Naive B cell (primary cell): ENCODE data around the gene SVOP. TPM values are rescaled to one million over a fixed set of nuclear protein-coding genes. Genes with fewer than 3 reads are reported as not detected.
"Not testable (repeated sequence)": the region's sequence is repeated elsewhere in the genome, so short reads cannot be mapped to it uniquely, and the experiment has no call there.

ENCODE experiments used
- ATAC-seq, 2 donors: fragments of 150-1000 bp; cut with Tn5 transposase; 2 replicates each; pipeline ENCODE4 v1.10.0; 2021; ENCODE audit warnings: low read depth in 2 of 2, mild to moderate bottlenecking in 2 of 2, moderate library complexity in 2 of 2
- DNase-seq: peaks from one replicate; pipeline ENCODE4 v3.0.0; 2022
- H3K27ac Mint-ChIP-seq, 6 donors: one replicate each; pipeline ENCODE4 v1.8.0; 2020 to 2022; ENCODE audit warnings: mild to moderate bottlenecking in 6 of 6, mixed read lengths in 6 of 6, moderate library complexity in 5 of 6, inconsistent platforms in 2 of 6
- H3K27me3 Mint-ChIP-seq, 3 donors: one replicate each; pipeline ENCODE4 v1.8.0; 2021 to 2022; ENCODE audit warnings: mixed read lengths in 3 of 3, mild to moderate bottlenecking in 1 of 3
- H3K36me3 Mint-ChIP-seq, 2 donors: one replicate each; pipeline ENCODE4 v1.8.0; 2020 to 2022; ENCODE audit warnings: mixed read lengths in 2 of 2, inconsistent platforms in 1 of 2, mild to moderate bottlenecking in 1 of 2
- H3K4me1 Mint-ChIP-seq, 3 donors: one replicate each; pipeline ENCODE4 v1.8.0; 2020 to 2022; ENCODE audit warnings: mixed read lengths in 3 of 3, inconsistent platforms in 1 of 3, mild to moderate bottlenecking in 1 of 3, moderate library complexity in 1 of 3
- H3K4me3 Mint-ChIP-seq, 8 donors: one replicate each; pipeline ENCODE4 v1.8.0; 2020 to 2022; ENCODE audit warnings: mild to moderate bottlenecking in 8 of 8, mixed read lengths in 8 of 8, moderate library complexity in 8 of 8, inconsistent platforms in 2 of 8
- H3K9me3 Mint-ChIP-seq, 7 donors: one replicate each; pipeline ENCODE4 v1.8.0; 2020 to 2022; ENCODE audit warnings: mixed read lengths in 7 of 7, mild to moderate bottlenecking in 5 of 7, inconsistent platforms in 2 of 7, moderate library complexity in 1 of 7
- polyA plus RNA-seq, 6 donors: library from polyadenylated mRNA; unstranded; fragments of 300-500 nt; fragmentation: Illumina TruSeq; gene quantifications; one replicate each; pipeline ENCODE4 v1.2.3, GENCODE V29; 2021; ENCODE audit warnings: low read depth in 6 of 6

Gene SVOP
- polyA plus RNA-seq, 6 donors from 2014 or later: not detected

DNA sequence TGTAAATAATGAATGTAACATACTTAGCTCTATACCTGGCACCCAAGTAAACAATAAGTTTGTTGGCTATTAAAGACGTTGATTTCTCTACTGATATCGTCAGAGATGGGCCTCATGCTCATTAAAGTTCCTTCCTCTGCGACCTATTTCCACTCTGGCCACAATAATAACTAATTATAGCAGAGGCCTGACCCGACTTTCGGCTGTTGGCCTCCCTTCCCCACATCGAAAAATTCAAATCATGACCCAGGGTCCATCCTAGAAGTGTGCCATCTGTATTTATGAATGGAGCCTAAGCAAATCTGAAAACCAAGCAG, 31.2 kb upstream of the SVOP start:
- Mint-ChIP-seq H3K36me3 (peaks cover 0 to under 1% of the 10 kb centered on the region in 2 donors), H3K4me1 (peaks cover 20 to 26% (median 23%) of the 10 kb centered on the region in 3 donors), H3K27me3 (no peaks in the 10 kb centered on the region), H3K9me3 (no peaks in the 10 kb centered on the region), H3K4me3 (peak overlapping the region; percentile 93 to 99 (median 97)), H3K27ac (peak overlapping the region in 5 of 6 donors; percentile 22 to 98 (median 93))
- no peak for DNase-seq
- peak in 1 of 2 donors; percentile 4 for ATAC-seq

DNA sequence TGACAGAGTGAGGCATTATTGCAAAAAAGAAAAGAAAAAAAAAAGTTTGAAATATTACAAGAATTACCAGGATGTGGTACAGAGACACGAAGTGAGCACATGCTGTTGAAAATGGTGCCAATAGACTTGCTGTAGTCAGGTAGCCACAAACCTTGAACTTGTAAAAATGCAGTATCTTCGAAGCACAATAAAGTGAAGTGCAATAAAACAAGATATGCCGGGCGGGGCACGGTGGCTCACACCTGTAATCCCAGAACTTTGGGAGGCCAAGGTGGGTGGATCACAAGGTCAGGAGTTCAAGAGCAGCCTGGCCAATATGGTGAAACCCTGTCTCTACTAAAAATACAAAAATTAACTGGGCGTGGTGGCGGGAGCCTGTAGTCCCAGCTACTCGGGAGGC, 28.9 kb upstream of the SVOP start:
- not testable (repeated sequence) for H3K9me3 Mint-ChIP-seq, H3K36me3 Mint-ChIP-seq, H3K27me3 Mint-ChIP-seq, DNase-seq, H3K27ac Mint-ChIP-seq, ATAC-seq
- H3K4me3 Mint-ChIP-seq: peak overlapping the region in 1 of 8 donors; percentile 38
- peaks cover 17 to 23% (median 21%) of the 10 kb centered on the region in 3 donors for H3K4me1 Mint-ChIP-seq

DNA sequence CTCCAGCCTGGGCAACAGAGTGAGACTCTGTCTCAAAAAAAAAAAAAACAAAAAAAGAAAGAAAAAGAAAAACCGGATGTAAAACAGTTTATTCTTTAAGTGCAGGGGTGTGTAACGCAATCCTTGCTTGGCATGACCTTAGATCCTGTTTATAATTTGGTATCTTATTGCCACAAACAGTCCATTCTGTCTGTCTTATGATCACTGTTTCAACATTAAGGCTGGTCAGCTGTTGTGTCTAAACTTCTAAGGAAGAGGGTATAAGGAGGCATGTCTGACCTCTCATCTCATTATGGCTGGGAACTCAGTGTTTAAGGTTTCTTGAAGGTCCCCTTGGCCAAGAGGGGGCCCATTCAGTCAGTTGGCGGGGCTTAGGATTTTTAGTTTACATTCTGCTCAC, 27.8 kb upstream of the SVOP start:
- not testable (repeated sequence) for H3K36me3 Mint-ChIP-seq, DNase-seq, H3K9me3 Mint-ChIP-seq, H3K27ac Mint-ChIP-seq, ATAC-seq
- Mint-ChIP-seq H3K4me1 (peaks cover 13 to 16% (median 15%) of the 10 kb centered on the region in 3 donors), H3K27me3 (peaks cover 7 to 11% (median 10%) of the 10 kb centered on the region in 3 donors), H3K4me3 (peak overlapping the region in 1 of 8 donors; percentile 33)

DNA sequence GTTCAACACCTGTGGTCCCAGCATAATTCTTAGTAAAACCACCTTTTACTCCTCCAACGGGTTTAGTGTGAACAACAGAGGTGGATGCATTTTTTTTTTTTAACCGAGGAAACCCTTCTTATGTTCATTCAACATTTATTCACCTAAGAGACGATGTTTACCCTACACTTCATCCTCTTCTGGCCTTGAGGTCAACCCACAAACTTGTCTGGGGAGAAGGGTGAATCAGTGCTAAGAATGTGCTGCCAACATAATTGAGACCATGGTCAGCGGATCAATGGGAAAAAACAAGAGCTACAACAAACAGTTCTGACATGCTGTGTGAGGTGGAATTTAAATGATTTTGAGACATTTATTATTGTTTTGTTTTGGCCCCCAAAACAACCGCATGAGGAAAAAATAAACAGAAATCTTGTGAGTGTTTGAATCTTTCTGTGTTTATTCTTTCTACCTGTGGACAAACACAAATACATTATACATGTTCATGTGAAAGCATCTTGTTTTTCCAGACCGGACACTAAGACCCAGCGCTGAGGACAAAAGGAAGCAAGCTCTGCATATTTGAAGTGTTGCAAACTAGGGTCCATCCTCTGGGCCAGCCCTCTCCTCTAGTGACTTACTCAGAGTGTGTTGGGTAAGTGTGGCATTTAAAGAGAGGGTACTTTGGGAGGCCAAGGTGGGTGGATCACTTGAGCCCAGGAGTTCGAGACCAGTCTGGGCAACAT, 26.4 kb upstream of the SVOP start:
- peaks cover 3 to 7% (median 5%) of the 10 kb centered on the region in 3 donors for H3K4me1 Mint-ChIP-seq
- H3K27ac Mint-ChIP-seq: peak overlapping the region in 1 of 6 donors; percentile 14

DNA sequence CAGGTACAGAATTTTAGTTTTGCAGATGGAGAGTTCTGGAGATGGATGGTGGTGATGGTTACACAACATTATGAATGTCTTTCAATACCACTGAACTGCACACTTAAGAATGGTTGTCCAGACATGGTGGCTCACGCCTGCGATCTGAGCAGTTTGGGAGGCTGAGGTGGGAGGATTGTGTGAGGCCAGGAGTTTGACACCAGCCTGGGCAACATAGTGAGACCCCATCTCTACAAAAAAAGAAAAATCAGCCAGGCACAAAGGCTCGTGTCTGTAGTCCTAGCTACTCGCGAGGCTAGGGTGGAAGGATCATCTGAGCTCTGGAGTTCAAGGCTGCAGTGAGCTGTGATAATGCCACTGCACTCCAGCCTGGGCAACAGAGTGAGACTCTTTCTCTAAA, 23.4 kb upstream of the SVOP start:
- H3K27me3 Mint-ChIP-seq: peaks cover 22 to 37% (median 24%) of the 10 kb centered on the region in 3 donors
- H3K27ac Mint-ChIP-seq: no peak overlapping the region
- no peak for DNase-seq
- H3K9me3 Mint-ChIP-seq: peaks cover 0 to 12% (median 8%) of the 10 kb centered on the region in 7 donors
- H3K36me3 Mint-ChIP-seq: no peaks in the 10 kb centered on the region
- no peaks in the 10 kb centered on the region for H3K4me1 Mint-ChIP-seq
- ATAC-seq: no peak
- no peak overlapping the region for H3K4me3 Mint-ChIP-seq

More for the DNA sequence above, 26.4 kb upstream of the SVOP start:
- no peak for ATAC-seq
- H3K9me3 Mint-ChIP-seq: peaks cover 0 to 3% (median 0%) of the 10 kb centered on the region in 7 donors
- peaks cover 21 to 25% (median 22%) of the 10 kb centered on the region in 3 donors for H3K27me3 Mint-ChIP-seq
- H3K4me3 Mint-ChIP-seq: peak overlapping the region in 1 of 8 donors; percentile 36
- H3K36me3 Mint-ChIP-seq: no peaks in the 10 kb centered on the region
- no peak for DNase-seq

DNA sequence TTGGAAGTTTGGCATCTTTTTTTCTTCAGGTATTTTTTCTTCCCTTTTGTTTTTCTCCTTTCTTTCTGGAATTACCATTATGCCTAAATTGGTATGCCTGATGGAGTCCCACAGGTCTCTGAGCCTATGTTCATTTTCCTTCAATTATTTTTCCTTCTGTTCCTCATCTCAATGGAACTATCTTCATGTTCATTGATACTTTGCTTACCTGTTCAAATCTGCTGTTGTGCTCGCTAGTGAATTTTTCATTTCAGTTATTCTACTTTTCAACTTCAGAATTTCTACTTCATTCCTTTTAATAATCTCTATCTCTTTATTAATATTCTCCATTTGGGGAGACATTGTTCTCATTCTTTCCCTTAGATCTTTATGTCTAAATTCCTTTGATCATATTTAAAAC, 16.1 kb upstream of the SVOP start:
- Mint-ChIP-seq H3K9me3 (peaks cover 10 to 59% (median 37%) of the 10 kb centered on the region in 7 donors), H3K36me3 (peaks cover 6 to 20% of the 10 kb centered on the region in 2 donors), H3K27me3 (peaks cover under 1 to 48% (median 11%) of the 10 kb centered on the region in 3 donors), H3K4me1 (no peaks in the 10 kb centered on the region), H3K27ac (no peak overlapping the region), H3K4me3 (no peak overlapping the region)
- no peak for DNase-seq
- ATAC-seq: no peak

DNA sequence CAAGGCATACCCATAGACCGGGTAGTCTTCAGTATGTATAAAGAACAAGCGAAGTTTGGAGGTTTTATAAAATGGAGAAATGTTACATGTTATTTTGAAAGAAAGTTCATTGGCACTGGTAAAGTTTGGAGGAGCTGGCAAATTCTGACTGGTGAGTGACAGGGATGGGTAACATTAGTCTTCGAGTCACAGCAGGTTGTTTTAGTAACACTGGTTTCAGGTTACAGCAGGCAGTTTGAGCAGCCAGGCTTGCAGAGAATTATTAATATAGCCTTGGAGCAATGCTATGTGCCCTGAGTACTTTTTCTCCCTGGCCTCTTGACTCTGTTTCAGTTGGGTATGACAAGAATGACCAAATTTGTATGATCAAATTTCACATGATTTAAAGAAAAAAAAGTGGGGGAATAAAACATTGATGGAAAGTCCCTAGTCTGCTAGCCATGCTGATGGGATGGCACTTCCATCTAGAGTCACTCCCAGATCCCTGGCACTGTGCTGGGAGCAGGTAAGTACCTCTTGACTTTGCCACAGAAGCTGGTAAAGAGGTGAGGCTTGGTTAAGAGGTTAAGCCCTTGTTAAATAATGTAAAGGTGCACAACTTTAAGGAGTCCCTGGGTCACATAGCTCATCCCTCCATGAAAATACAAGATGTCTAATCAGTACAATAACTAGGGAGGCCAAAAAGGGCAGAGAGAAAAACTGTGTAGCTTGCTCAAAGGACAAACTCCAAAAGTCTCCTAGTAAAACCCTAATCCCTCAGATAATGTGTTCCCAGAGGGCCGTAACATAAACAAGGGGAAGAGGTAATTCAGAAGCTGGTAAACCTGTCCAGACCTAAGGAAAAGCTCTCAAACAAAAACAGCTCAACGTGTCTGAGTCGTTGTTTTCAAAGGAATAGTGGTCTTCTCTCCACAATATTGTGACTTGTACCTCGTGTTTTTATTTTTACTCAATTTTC, 12.7 kb upstream of the SVOP start:
- no peaks in the 10 kb centered on the region for H3K4me1 Mint-ChIP-seq
- peaks cover 6 to 20% of the 10 kb centered on the region in 2 donors for H3K36me3 Mint-ChIP-seq
- peaks cover 22 to 64% (median 27%) of the 10 kb centered on the region in 3 donors for H3K27me3 Mint-ChIP-seq
- no peak overlapping the region for H3K4me3 Mint-ChIP-seq
- DNase-seq: no peak
- no peak overlapping the region for H3K27ac Mint-ChIP-seq
- no peak for ATAC-seq
- peaks cover 8 to 43% (median 26%) of the 10 kb centered on the region in 7 donors for H3K9me3 Mint-ChIP-seq

DNA sequence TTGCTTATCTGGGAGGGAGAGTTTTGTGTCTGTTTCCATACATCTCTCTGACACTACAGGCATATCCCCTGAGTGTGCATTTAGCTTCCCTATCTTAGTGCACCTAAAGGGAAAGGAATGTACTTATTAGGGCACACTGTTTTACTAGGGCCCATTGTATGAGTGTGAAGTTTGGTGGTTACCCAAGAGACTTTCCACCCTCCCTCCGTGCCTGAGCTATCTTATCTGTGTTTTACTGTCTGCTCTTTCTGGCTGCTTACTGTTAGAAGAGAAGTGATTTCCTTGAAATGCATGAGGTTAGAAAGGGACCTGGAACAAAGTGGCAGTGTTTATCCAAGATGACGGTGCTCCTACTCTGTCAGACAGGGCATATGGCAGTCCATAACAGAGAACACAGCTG, 8.5 kb upstream of the SVOP start:
- H3K27me3 Mint-ChIP-seq: peaks cover 22 to 50% (median 31%) of the 10 kb centered on the region in 3 donors
- no peaks in the 10 kb centered on the region for H3K4me1 Mint-ChIP-seq
- peaks cover 0 to 6% (median 2%) of the 10 kb centered on the region in 7 donors for H3K9me3 Mint-ChIP-seq
- no peak overlapping the region for H3K27ac Mint-ChIP-seq
- no peak overlapping the region for H3K4me3 Mint-ChIP-seq
- H3K36me3 Mint-ChIP-seq: no peaks in the 10 kb centered on the region
- DNase-seq (no peak), ATAC-seq (no peak)

DNA sequence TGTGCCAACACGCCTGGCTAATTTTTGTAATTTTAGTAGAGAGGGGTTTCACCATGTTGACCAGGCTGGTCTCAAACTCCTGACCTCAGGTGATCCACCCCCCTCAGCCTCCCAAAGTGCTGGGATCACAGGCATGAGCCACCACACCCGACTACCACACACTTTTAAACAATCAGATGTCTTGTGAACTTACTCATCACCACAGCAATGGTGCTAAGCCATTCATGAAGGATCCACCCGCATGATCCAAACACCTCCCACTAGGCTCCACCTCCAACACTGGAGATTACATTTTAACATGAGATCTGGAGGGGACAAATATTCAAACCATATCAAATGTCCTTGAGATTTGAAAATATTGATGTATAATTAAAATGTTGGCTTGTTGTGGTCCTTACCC, 7.8 kb upstream of the SVOP start:
- Mint-ChIP-seq H3K4me3 (peak overlapping the region in 1 of 8 donors; percentile 29), H3K27me3 (peaks cover 22 to 47% (median 28%) of the 10 kb centered on the region in 3 donors)
- H3K4me1 Mint-ChIP-seq, DNase-seq, H3K27ac Mint-ChIP-seq, H3K9me3 Mint-ChIP-seq, H3K36me3 Mint-ChIP-seq, ATAC-seq: not testable (repeated sequence)

DNA sequence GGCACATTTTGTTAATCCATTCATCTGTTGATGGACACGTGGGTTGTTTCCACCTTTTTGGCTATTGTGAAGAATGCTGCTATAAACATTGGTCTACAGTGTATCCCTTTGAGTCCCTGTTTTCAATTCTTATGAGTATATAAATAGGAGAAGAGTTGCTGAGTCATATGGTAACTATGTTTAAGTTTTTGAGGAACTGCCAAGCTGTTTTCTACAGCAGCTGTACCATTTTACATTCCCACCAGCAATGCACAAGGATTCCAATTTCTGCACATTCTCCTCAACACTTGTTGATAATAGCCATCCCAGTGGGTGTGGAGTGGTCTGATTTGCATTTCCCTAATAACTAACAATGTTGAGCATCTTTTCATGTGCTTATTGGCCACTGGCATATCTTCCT, 6.9 kb upstream of the SVOP start:
- peaks cover 20 to 45% (median 22%) of the 10 kb centered on the region in 3 donors for H3K27me3 Mint-ChIP-seq
- ATAC-seq: no peak
- H3K36me3 Mint-ChIP-seq: no peaks in the 10 kb centered on the region
- H3K4me3 Mint-ChIP-seq: no peak overlapping the region
- H3K27ac Mint-ChIP-seq: no peak overlapping the region
- H3K9me3 Mint-ChIP-seq: peaks cover 0 to 3% (median 0%) of the 10 kb centered on the region in 7 donors
- H3K4me1 Mint-ChIP-seq: no peaks in the 10 kb centered on the region
- DNase-seq: no peak

DNA sequence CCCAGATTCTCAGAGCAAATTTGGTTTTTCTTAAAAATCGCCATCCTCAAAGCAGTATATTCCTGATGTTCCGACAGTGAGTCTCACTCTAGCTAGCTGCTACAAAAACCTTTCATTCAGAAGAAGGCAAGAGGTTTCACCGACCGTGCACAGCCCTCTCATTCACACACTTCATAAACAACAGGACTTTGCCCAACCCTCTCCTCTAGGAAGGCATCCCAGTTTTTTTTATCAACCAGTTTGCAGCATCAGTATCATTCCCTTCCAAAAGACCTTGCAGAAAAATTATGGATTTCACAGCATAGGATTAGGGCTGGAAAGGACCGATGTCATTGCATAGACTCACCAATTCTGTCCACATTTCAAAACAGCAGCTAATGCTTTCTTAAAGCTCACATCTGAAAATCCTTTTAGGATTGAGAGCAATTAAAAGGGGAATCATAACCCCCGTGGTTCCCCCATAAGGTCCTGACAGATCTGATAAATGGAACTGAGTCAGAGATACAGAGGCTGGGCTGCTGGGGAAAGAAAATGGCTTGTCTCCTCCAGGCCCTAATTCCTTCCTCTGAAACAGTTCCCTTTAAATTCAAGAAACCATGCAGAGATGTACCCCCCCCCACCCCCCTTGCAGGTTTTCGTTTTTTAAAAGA, 597 bp downstream of the SVOP start:
- no peak for DNase-seq
- no peak overlapping the region for H3K4me3 Mint-ChIP-seq
- H3K36me3 Mint-ChIP-seq: no peaks in the 10 kb centered on the region
- H3K27me3 Mint-ChIP-seq: peaks cover 43 to 56% (median 52%) of the 10 kb centered on the region in 3 donors
- no peak for ATAC-seq
- peaks cover 0 to 8% (median 0%) of the 10 kb centered on the region in 7 donors for H3K9me3 Mint-ChIP-seq
- H3K27ac Mint-ChIP-seq: no peak overlapping the region
- peaks cover 0 to 6% (median 0%) of the 10 kb centered on the region in 3 donors for H3K4me1 Mint-ChIP-seq

DNA sequence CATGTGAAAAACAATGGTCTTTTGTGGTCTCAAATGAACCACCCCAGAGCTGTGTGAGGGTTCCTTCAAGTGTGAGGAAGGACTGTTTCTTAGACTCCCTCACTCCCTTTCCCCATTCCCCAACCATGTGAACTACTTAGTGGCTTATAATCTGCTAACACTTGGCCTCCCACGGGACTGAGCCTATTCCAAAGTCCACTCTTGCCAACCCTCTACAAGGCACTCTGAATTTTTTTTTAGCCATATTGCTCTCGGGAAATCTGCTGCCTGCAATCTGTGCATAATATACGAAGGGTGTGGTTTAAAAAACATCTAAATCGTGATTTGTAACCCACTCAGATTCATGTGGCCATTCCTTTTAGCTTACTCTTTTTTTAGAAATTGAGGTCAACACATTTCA, 2.6 kb downstream of the SVOP start:
- DNase-seq: no peak
- Mint-ChIP-seq H3K9me3 (peaks cover 0 to 8% (median 0%) of the 10 kb centered on the region in 7 donors), H3K27me3 (peaks cover 47 to 63% (median 62%) of the 10 kb centered on the region in 3 donors), H3K36me3 (no peaks in the 10 kb centered on the region), H3K4me1 (peaks cover 0 to 6% (median 0%) of the 10 kb centered on the region in 3 donors), H3K4me3 (no peak overlapping the region), H3K27ac (no peak overlapping the region)
- no peak for ATAC-seq

DNA sequence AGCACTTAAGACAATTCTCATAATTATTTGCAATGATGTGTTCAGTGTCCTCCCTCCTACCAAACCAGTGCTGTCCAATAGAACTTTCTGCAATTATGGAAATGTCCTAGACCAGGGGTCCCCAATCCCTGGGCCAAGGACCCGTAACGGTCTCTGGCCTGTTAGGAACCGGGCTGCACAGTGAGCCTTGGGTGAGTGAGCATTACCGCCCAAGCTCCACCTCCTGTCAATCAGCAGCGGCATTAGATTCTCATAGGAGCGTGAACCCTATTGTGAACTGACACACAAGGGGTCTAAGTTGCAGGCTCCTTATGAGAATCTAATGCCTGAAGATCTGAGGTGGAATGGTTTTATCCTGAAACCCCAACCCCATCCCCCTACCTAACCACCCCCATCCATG, 3.9 kb downstream of the SVOP start:
- H3K9me3 Mint-ChIP-seq: peaks cover 0 to 6% (median 0%) of the 10 kb centered on the region in 7 donors
- DNase-seq (no peak), ATAC-seq (no peak)
- no peaks in the 10 kb centered on the region for H3K36me3 Mint-ChIP-seq
- peaks cover 0 to 6% (median 0%) of the 10 kb centered on the region in 3 donors for H3K4me1 Mint-ChIP-seq
- no peak overlapping the region for H3K4me3 Mint-ChIP-seq
- no peak overlapping the region for H3K27ac Mint-ChIP-seq
- H3K27me3 Mint-ChIP-seq: peaks cover 47 to 59% (median 59%) of the 10 kb centered on the region in 3 donors
